ENCODE measurements around the gene SMARCA4. TPM values are rescaled to one million over a fixed set of nuclear protein-coding genes. Genes with fewer than 3 reads are reported as not detected.

SMARCA4 gene
- total and polyA plus RNA-seq, 4 donors: 15.9 to 35.4 (median 22.5) TPM

DNA sequence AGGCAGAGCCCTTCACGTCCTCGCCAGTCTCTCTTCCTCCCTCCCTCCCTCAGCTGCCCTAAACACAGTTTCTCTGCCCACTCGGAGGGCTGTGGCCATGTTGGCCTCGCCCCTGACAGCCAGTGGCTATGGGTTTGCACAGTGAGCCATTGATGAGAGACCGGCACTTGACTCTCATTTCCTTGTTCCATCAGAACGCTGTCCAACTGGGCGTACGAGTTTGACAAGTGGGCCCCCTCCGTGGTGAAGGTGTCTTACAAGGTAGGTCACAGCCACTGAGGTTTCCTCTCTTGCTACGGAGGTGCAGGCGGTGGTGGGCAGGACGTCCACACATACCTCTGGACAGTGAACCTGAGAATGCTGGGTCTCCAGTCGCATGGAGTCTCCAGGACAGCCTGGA, 57.9 kb downstream of the SMARCA4 start:
- Histone ChIP-seq H3K27ac (ENCODE audit: low read depth in 1 of 2, low read length in 2 of 2) (no peak overlapping the region), H3K4me3 (ENCODE audit: low read depth in 1 of 3, low read length in 3 of 3) (no peak overlapping the region), H3K36me3 (ENCODE audit: control insufficient read depth in 4 of 4, insufficient read depth in 3 of 4, low read depth in 1 of 4, low read length in 3 of 4) (peaks cover 18 to 81% (median 36%) of the 10 kb centered on the region in 4 donors), H3K9me3 (ENCODE audit: control insufficient read depth in 4 of 4, low read length in 3 of 4) (no peaks in the 10 kb centered on the region), H3K4me1 (ENCODE audit: control insufficient read depth in 4 of 4, insufficient read depth in 4 of 4, low read length in 3 of 4) (peaks cover 0 to under 1% (median 0%) of the 10 kb centered on the region in 4 donors), H3K27me3 (ENCODE audit: control insufficient read depth in 4 of 4, insufficient read depth in 4 of 4, low read length in 3 of 4) (no peaks in the 10 kb centered on the region), H3K9ac (ENCODE audit: low read depth in 1 of 2, low read length in 2 of 2) (no peak overlapping the region)
- no peak for DNase-seq (ENCODE audit: low spot score)
- TF ChIP-seq HNF4G (IDR thresholded peaks at IDR 0.05): no peak
- TF ChIP-seq JUND (IDR thresholded peaks at IDR 0.05): no peak
- TF ChIP-seq NR2F2 (IDR thresholded peaks at IDR 0.05): no peak
- TF ChIP-seq RXRA (IDR thresholded peaks at IDR 0.05): no peak
- TF ChIP-seq RAD21 (IDR thresholded peaks at IDR 0.05): no peak
- TF ChIP-seq SP1 (IDR thresholded peaks at IDR 0.05): no peak
- TF ChIP-seq ZBTB33 (IDR thresholded peaks at IDR 0.05): no peak
- TF ChIP-seq FOXA1 (IDR thresholded peaks at IDR 0.05): no peak
- TF ChIP-seq YY1 (IDR thresholded peaks at IDR 0.05): no peak
- TF ChIP-seq, protein P1, sequence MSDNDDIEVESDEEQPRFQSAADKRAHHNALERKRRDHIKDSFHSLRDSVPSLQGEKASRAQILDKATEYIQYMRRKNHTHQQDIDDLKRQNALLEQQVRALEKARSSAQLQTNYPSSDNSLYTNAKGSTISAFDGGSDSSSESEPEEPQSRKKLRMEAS (IDR thresholded peaks at IDR 0.05): no peak
- no peak for TF ChIP-seq CTCF (IDR thresholded peaks at IDR 0.05; ENCODE audit: low read depth, low read length, missing input control)
- WGBS: 91% methylated on average over 13 of the region's 13 CpGs

GRCh38 chr19:11019262-11019661, 58.4 kb downstream of the SMARCA4 start:
- H3K36me3 ChIP-seq (ENCODE audit: control insufficient read depth in 4 of 4, insufficient read depth in 3 of 4, low read depth in 1 of 4, low read length in 3 of 4): peaks cover 18 to 80% (median 34%) of the 10 kb centered on the region in 4 donors

More at GRCh38 chr19:11019262-11019661, 58.4 kb downstream of the SMARCA4 start:
- H3K27me3 ChIP-seq (ENCODE audit: control insufficient read depth in 4 of 4, insufficient read depth in 4 of 4, low read length in 3 of 4): no peaks in the 10 kb centered on the region
- peaks cover 2 to 5% (median 4%) of the 10 kb centered on the region in 4 donors for H3K4me1 ChIP-seq (ENCODE audit: control insufficient read depth in 4 of 4, insufficient read depth in 4 of 4, low read length in 3 of 4)
- DNase-seq (ENCODE audit: low spot score): no peak
- 96% methylated on average over 21 of the region's 21 CpGs for WGBS
- no peak overlapping the region for H3K4me3 ChIP-seq (ENCODE audit: low read depth in 1 of 3, low read length in 3 of 3)
- no peaks in the 10 kb centered on the region for H3K9me3 ChIP-seq (ENCODE audit: control insufficient read depth in 4 of 4, low read length in 3 of 4)
- H3K27ac ChIP-seq (ENCODE audit: low read depth in 1 of 2, low read length in 2 of 2): no peak overlapping the region
- TF ChIP-seq ZBTB33 (IDR thresholded peaks at IDR 0.05): no peak
- no peak for TF ChIP-seq YY1 (IDR thresholded peaks at IDR 0.05)
- TF ChIP-seq TAF1 (conservative IDR thresholded peaks at IDR 0.05): no peak
- TF ChIP-seq JUND (IDR thresholded peaks at IDR 0.05): no peak
- TF ChIP-seq RAD21 (IDR thresholded peaks at IDR 0.05): no peak
- no peak for TF ChIP-seq ATF3 (IDR thresholded peaks at IDR 0.05)
- TF ChIP-seq RXRA (IDR thresholded peaks at IDR 0.05): no peak
- TF ChIP-seq NR2F2 (IDR thresholded peaks at IDR 0.05): no peak
- TF ChIP-seq EGR1 (IDR thresholded peaks at IDR 0.05; ENCODE audit: low read depth in 2 of 2): no peak
- TF ChIP-seq, protein P2, sequence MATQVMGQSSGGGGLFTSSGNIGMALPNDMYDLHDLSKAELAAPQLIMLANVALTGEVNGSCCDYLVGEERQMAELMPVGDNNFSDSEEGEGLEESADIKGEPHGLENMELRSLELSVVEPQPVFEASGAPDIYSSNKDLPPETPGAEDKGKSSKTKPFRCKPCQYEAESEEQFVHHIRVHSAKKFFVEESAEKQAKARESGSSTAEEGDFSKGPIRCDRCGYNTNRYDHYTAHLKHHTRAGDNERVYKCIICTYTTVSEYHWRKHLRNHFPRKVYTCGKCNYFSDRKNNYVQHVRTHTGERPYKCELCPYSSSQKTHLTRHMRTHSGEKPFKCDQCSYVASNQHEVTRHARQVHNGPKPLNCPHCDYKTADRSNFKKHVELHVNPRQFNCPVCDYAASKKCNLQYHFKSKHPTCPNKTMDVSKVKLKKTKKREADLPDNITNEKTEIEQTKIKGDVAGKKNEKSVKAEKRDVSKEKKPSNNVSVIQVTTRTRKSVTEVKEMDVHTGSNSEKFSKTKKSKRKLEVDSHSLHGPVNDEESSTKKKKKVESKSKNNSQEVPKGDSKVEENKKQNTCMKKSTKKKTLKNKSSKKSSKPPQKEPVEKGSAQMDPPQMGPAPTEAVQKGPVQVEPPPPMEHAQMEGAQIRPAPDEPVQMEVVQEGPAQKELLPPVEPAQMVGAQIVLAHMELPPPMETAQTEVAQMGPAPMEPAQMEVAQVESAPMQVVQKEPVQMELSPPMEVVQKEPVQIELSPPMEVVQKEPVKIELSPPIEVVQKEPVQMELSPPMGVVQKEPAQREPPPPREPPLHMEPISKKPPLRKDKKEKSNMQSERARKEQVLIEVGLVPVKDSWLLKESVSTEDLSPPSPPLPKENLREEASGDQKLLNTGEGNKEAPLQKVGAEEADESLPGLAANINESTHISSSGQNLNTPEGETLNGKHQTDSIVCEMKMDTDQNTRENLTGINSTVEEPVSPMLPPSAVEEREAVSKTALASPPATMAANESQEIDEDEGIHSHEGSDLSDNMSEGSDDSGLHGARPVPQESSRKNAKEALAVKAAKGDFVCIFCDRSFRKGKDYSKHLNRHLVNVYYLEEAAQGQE (IDR thresholded peaks at IDR 0.05): no peak
- no peak for TF ChIP-seq FOXA1 (IDR thresholded peaks at IDR 0.05)
- no peak for TF ChIP-seq HNF4G (IDR thresholded peaks at IDR 0.05)
- no peak for TF ChIP-seq HNF4A (conservative IDR thresholded peaks at IDR 0.05)
- TF ChIP-seq FOXA2 (IDR thresholded peaks at IDR 0.05): no peak
- TF ChIP-seq, protein P1 (IDR thresholded peaks at IDR 0.05): no peak
- no peak for TF ChIP-seq SP1 (IDR thresholded peaks at IDR 0.05)
- no peak for TF ChIP-seq GABPA (IDR thresholded peaks at IDR 0.05 in 1 of 2, conservative IDR thresholded peaks at IDR 0.05 in 1 of 2)
- no peak for TF ChIP-seq CTCF (IDR thresholded peaks at IDR 0.05; ENCODE audit: low read depth, low read length, missing input control)
- H3K9ac ChIP-seq (ENCODE audit: low read depth in 1 of 2, low read length in 2 of 2): no peak overlapping the region

Data from liver (tissue), 9 donors.